Ammon's horn (tissue), 1 donor: Measurements from ENCODE around the gene SCNN1G.
A peak's percentile ranks its signal among the peaks of the same experiment; 100 is the strongest.

ENCODE experiments used
- DNase-seq: peaks from one replicate; pipeline ENCODE4 v3.0.0-alpha.2; 2016; ENCODE audit warnings: low spot score

Gene SCNN1G

GRCh38 chr16:23206986-23207385 is 24.4 kb downstream of the SCNN1G start:
- no peak for DNase-seq

GRCh38 chr16:23207485-23207884 is 24.9 kb downstream of the SCNN1G start:
- no peak for DNase-seq

- DNase-seq = no peak
Observed at GRCh38 chr16:23209606-23210005, 27.1 kb downstream of the SCNN1G start.

GRCh38 chr16:23213831-23214230 is 31.3 kb downstream of the SCNN1G start:
- DNase-seq = no peak

- DNase-seq = no peak
Observed at GRCh38 chr16:23214796-23215195, 32.3 kb downstream of the SCNN1G start.

GRCh38 chr16:23215435-23215834 is 32.9 kb downstream of the SCNN1G start:
- DNase-seq = no peak

GRCh38 chr16:23216658-23217246 is 34.2 kb downstream of the SCNN1G start:
- DNase-seq = no peak

- no peak for DNase-seq
Observed at GRCh38 chr16:23217646-23218045, 35.1 kb downstream of the SCNN1G start.

GRCh38 chr16:23222929-23223328 is 40.4 kb downstream of the SCNN1G start:
- DNase-seq = no peak

- no peak for DNase-seq
Observed at GRCh38 chr16:23223368-23223767, 40.8 kb downstream of the SCNN1G start.

GRCh38 chr16:23225109-23225508 is 42.6 kb downstream of the SCNN1G start:
- DNase-seq = no peak

- no peak for DNase-seq
Observed at GRCh38 chr16:23225634-23226033, 43.1 kb downstream of the SCNN1G start.

GRCh38 chr16:23227529-23227928 is 45.0 kb downstream of the SCNN1G start:
- DNase-seq = no peak

- no peak for DNase-seq
Observed at GRCh38 chr16:23229714-23230113, 47.2 kb downstream of the SCNN1G start.

- DNase-seq = no peak
Observed at GRCh38 chr16:23232806-23233205, 50.3 kb downstream of the SCNN1G start.

- DNase-seq = no peak
Observed at GRCh38 chr16:23235176-23235575, 52.6 kb downstream of the SCNN1G start.

- no peak for DNase-seq
Observed at GRCh38 chr16:23236983-23237382, 54.4 kb downstream of the SCNN1G start.

GRCh38 chr16:23240994-23241393 is 58.4 kb downstream of the SCNN1G start:
- DNase-seq = no peak

GRCh38 chr16:23244122-23244521 is 61.6 kb downstream of the SCNN1G start:
- DNase-seq = no peak

- peak; percentile 30 for DNase-seq
Observed at GRCh38 chr16:23245268-23245667, 62.7 kb downstream of the SCNN1G start.

- peak; percentile 4 for DNase-seq
Observed at GRCh38 chr16:23248261-23249194, 66.0 kb downstream of the SCNN1G start.

GRCh38 chr16:23249830-23250229 is 67.3 kb downstream of the SCNN1G start:
- no peak for DNase-seq

GRCh38 chr16:23252310-23252709 is 69.8 kb downstream of the SCNN1G start:
- DNase-seq = no peak
